NK-92 treated with Interleukin-12 subunit alpha and Interleukin-12 subunit beta, amount 100 ng/mL, for 24 hours (cell line): ENCODE measurements around the gene TTYH3.
A peak's percentile ranks its signal among the peaks of the same experiment; 100 is the strongest.
"Not testable (repeated sequence)": the region's sequence is repeated elsewhere in the genome, so short reads cannot be mapped to it uniquely, and the experiment has no call there.

Source experiments
- DNase-seq: peaks from one replicate; lab custom pipeline; 2025; lab: John Stamatoyannopoulos, UW

Gene TTYH3

GRCh38 chr7:2688409-2689342 lies 56.9 kb downstream of the TTYH3 start:
- no peak for DNase-seq

GRCh38 chr7:2689343-2689847 lies 57.6 kb downstream of the TTYH3 start:
- DNase-seq: no peak

GRCh38 chr7:2689951-2690705 lies 58.3 kb downstream of the TTYH3 start:
- DNase-seq: no peak

GRCh38 chr7:2691011-2691707 lies 59.4 kb downstream of the TTYH3 start:
- DNase-seq: no peak

- DNase-seq: not testable (repeated sequence)
Measured at GRCh38 chr7:2691932-2692439, 60.2 kb downstream of the TTYH3 start.

- DNase-seq: no peak
Measured at GRCh38 chr7:2692543-2692942, 60.8 kb downstream of the TTYH3 start.

GRCh38 chr7:2693420-2694121 lies 61.8 kb downstream of the TTYH3 start:
- DNase-seq: not testable (repeated sequence)

- DNase-seq: not testable (repeated sequence)
Measured at GRCh38 chr7:2694122-2694436, 62.3 kb downstream of the TTYH3 start.

- DNase-seq: peak; percentile 86
Measured at GRCh38 chr7:2698581-2699288, 66.9 kb downstream of the TTYH3 start.

- no peak for DNase-seq
Measured at GRCh38 chr7:2699289-2699620, 67.5 kb downstream of the TTYH3 start.

- no peak for DNase-seq
Measured at GRCh38 chr7:2700141-2700850, 68.5 kb downstream of the TTYH3 start.

GRCh38 chr7:2701424-2701823 lies 69.6 kb downstream of the TTYH3 start:
- no peak for DNase-seq

GRCh38 chr7:2701832-2702593 lies 70.2 kb downstream of the TTYH3 start:
- no peak for DNase-seq

- no peak for DNase-seq
Measured at GRCh38 chr7:2702594-2702957, 70.8 kb downstream of the TTYH3 start.

GRCh38 chr7:2705371-2706096 lies 73.7 kb downstream of the TTYH3 start:
- DNase-seq: no peak

GRCh38 chr7:2706685-2707126 lies 74.9 kb downstream of the TTYH3 start:
- DNase-seq: no peak

- no peak for DNase-seq
Measured at GRCh38 chr7:2707481-2707880, 75.7 kb downstream of the TTYH3 start.

- DNase-seq: no peak
Measured at GRCh38 chr7:2708041-2708440, 76.3 kb downstream of the TTYH3 start.
